ENCODE results near the gene SGK1. TPM values are rescaled to one million over a fixed set of nuclear protein-coding genes. Genes with fewer than 3 reads are reported as not detected.

Gene SGK1
- total RNA-seq, 1 experiment from 2014 or later: 7.8 TPM

- H3T11ph ChIP-seq (ENCODE audit: low read length): no peak overlapping the region
- no peaks in the 10 kb centered on the region for H3K27me3 Mint-ChIP-seq (ENCODE audit: low read depth)
- no peak for TF ChIP-seq CTCF (conservative IDR thresholded peaks at IDR 0.05)
- no peaks in the 10 kb centered on the region for H3K9me3 ChIP-seq (ENCODE audit: control insufficient read depth, low read depth, low read length)
- H3K4me2 ChIP-seq (ENCODE audit: insufficient read depth, insufficient read length, low read length): no peak overlapping the region
- H3K23me2 ChIP-seq (ENCODE audit: insufficient read length, low read depth, low read length, poor library complexity, severe bottlenecking): no peaks in the 10 kb centered on the region
- H3K23ac ChIP-seq (ENCODE audit: insufficient read length, low read depth, low read length): no peak overlapping the region
- peaks cover 0 to 3% of the 10 kb centered on the region in 2 experiments; a peak in 2 of 4 replicates for H3K4me1 Mint-ChIP-seq
- H2BK120ac ChIP-seq (ENCODE audit: low read depth, low read length, poor library complexity, severe bottlenecking): no peak overlapping the region
- no peak overlapping the region for H3K27ac Mint-ChIP-seq
- DNase-seq: no peak
- no peak overlapping the region for H3K18ac ChIP-seq (ENCODE audit: insufficient read length, low read depth, low read length)
- H3K27ac ChIP-seq (ENCODE audit: insufficient read length, low read depth, low read length): no peak overlapping the region
- no peak overlapping the region for H2BK12ac ChIP-seq (ENCODE audit: insufficient read length, low read depth, low read length)
- H2AK5ac ChIP-seq (ENCODE audit: insufficient read length, low read length): no peak overlapping the region
- H3K9me3 Mint-ChIP-seq: no peaks in the 10 kb centered on the region
- H3K4me1 ChIP-seq (ENCODE audit: insufficient read depth, low read length): no peaks in the 10 kb centered on the region
- no peaks in the 10 kb centered on the region for H3K79me2 ChIP-seq (ENCODE audit: insufficient read depth, low read length)
- no peaks in the 10 kb centered on the region for H3K79me1 ChIP-seq (ENCODE audit: insufficient read depth, low read depth, low read length, poor library complexity, severe bottlenecking)
- no peaks in the 10 kb centered on the region for H3K27me3 ChIP-seq (ENCODE audit: insufficient read depth, low read length)
- H2AFZ ChIP-seq (ENCODE audit: low read length): no peak overlapping the region
- H3K4me3 Mint-ChIP-seq: no peak overlapping the region
- no peak overlapping the region for H2BK20ac ChIP-seq (ENCODE audit: low read depth, low read length, poor library complexity, severe bottlenecking)
- H3K4ac ChIP-seq (ENCODE audit: low read depth, low read length): no peak overlapping the region
- no peak overlapping the region for H3K56ac ChIP-seq (ENCODE audit: insufficient read length, low read depth, low read length)
- no peak overlapping the region for H4K5ac ChIP-seq (ENCODE audit: insufficient read length, low read depth, low read length)
- no peak overlapping the region for H2BK5ac ChIP-seq (ENCODE audit: insufficient read length, low read length)
- H3K14ac ChIP-seq (ENCODE audit: insufficient read depth, low read length): no peak overlapping the region
- no peak overlapping the region for H2BK15ac ChIP-seq (ENCODE audit: low read depth, low read length)
- H3K9ac ChIP-seq (ENCODE audit: extremely low read depth, insufficient read length, low read length): no peak overlapping the region
- WGBS (ENCODE audit: extremely low coverage, insufficient read length, low lambda C conversion rate): no CpG with 5 or more reads among the region's 6 CpGs
- H3K36me3 Mint-ChIP-seq (ENCODE audit: insufficient read depth in 1 of 3, low read depth in 3 of 3): no peaks in the 10 kb centered on the region
- no peak overlapping the region for H4K91ac ChIP-seq (ENCODE audit: insufficient read length, low read depth, low read length)
- H4K20me1 ChIP-seq (ENCODE audit: control insufficient read depth, insufficient read depth, insufficient read length): no peaks in the 10 kb centered on the region
- H4K8ac ChIP-seq (replicated peaks; ENCODE audit: insufficient read length, low read depth, low read length): no peak overlapping the region
Observed at GRCh38 chr6:134343066-134343465, 25.2 kb upstream of the SGK1 start.
